H1 (cell line): ENCODE data around the gene TSHB. TPM values are rescaled to one million over a fixed set of nuclear protein-coding genes. Genes with fewer than 3 reads are reported as not detected.

Experiments used
- CTCF ChIA-PET: fragments of 300-600 bp; sonication (Branson Sonifier 250); formaldehyde crosslinking; loops from one replicate; lab custom pipeline; 2021; ENCODE audit not compliant: partially characterized antibody; lab: Charles Lee
- POLR2A ChIA-PET: fragments of 300-600 bp; sonication (Branson Sonifier 250); formaldehyde crosslinking; loops from one replicate; lab custom pipeline; 2021; ENCODE audit warnings: inconsistent platforms; ENCODE audit not compliant: partially characterized antibody; lab: Charles Lee
- DNase-seq, 2 experiments: peaks; one replicate each; pipeline versions ENCODE4 v3.0.0 to v3.0.0-alpha.2; 2010 to 2022; ENCODE audit warnings: low spot score in 2 of 2, low read depth in 1 of 2, mixed read lengths in 1 of 2
- FAIRE-seq: peaks from 2 replicates; lab custom pipeline; 2011; peaks lifted over from hg19 to GRCh38; lab: Jason Lieb, UNC
- H2AFZ ChIP-seq: 2 replicates; pipeline ENCODE4 v1.8.1; 2012; ENCODE audit warnings: low read length, inconsistent platforms
- H2AK5ac ChIP-seq: 2 replicates; pipeline ENCODE4 v1.6.1; 2013; ENCODE audit warnings: low read depth, low read length
- H2BK120ac ChIP-seq: replicated peaks from 2 replicates; pipeline ENCODE3; 2013; ENCODE audit warnings: low read depth, low read length, inconsistent platforms
- H2BK12ac ChIP-seq: 2 replicates; pipeline ENCODE4 v1.6.1; 2013; ENCODE audit warnings: low read depth, low read length
- H2BK15ac ChIP-seq: 2 replicates; pipeline ENCODE4 v1.6.1; 2013; ENCODE audit warnings: low read length
- H2BK20ac ChIP-seq: 2 replicates; pipeline ENCODE4 v1.6.1; 2013; ENCODE audit warnings: low read length
- H2BK5ac ChIP-seq: 2 replicates; pipeline ENCODE4 v1.6.1; 2013; ENCODE audit warnings: low read depth, low read length
- H3K14ac ChIP-seq: 2 replicates; pipeline ENCODE4 v1.6.1; 2013; ENCODE audit warnings: inconsistent platforms; ENCODE audit not compliant: insufficient read length
- H3K18ac ChIP-seq: 2 replicates; pipeline ENCODE4 v1.6.1; 2013; ENCODE audit warnings: low read length; ENCODE audit errors: extremely low read depth
- H3K23ac ChIP-seq: 2 replicates; pipeline ENCODE4 v1.6.1; 2013; ENCODE audit warnings: inconsistent platforms; ENCODE audit not compliant: insufficient read length
- H3K23me2 ChIP-seq: 2 replicates; pipeline ENCODE4 v1.6.1; 2013; ENCODE audit warnings: low read depth, low read length
- H3K27ac ChIP-seq: 2 replicates; pipeline ENCODE4 v1.6.1; 2011; ENCODE audit warnings: low read depth, low read length, inconsistent platforms
- H3K27me3 ChIP-seq, 4 experiments: replicated peaks in 1 of 4; 1 replicate in 1 of 4; 2 replicates in 3 of 4; pipeline versions ENCODE4 v1.6.1 to v1.8.1; 2011 to 2013; ENCODE audit warnings: low read length in 3 of 4, mild to moderate bottlenecking in 3 of 4, inconsistent platforms in 2 of 4, mixed read lengths in 2 of 4, moderate library complexity in 1 of 4; ENCODE audit not compliant: control insufficient read depth in 3 of 4, insufficient read depth in 3 of 4; ENCODE audit errors: extremely low read depth in 1 of 4
- H3K36me3 ChIP-seq, 4 experiments: 2 replicates each; pipeline versions ENCODE4 v1.6.1 to v1.8.1; 2011 to 2013; ENCODE audit warnings: mild to moderate bottlenecking in 4 of 4, low read length in 3 of 4, moderate library complexity in 2 of 4, control low read depth in 1 of 4, inconsistent platforms in 1 of 4; ENCODE audit not compliant: insufficient read depth in 4 of 4, control insufficient read depth in 2 of 4
- H3K4ac ChIP-seq: replicated peaks from 2 replicates; pipeline ENCODE3; 2013; ENCODE audit warnings: low read length, low read depth, mixed read lengths, inconsistent platforms; ENCODE audit not compliant: insufficient read length
- H3K4me1 ChIP-seq, 4 experiments: replicated peaks in 1 of 4; 1 replicate in 1 of 4; 2 replicates in 3 of 4; pipeline versions ENCODE4 v1.6.1 to v1.8.1; 2011 to 2013; ENCODE audit warnings: low read length in 3 of 4, inconsistent platforms in 2 of 4, mixed read lengths in 1 of 4; ENCODE audit not compliant: insufficient read depth in 4 of 4, control insufficient read depth in 3 of 4
- H3K4me2 ChIP-seq, 2 experiments: 2 replicates each; pipeline versions ENCODE4 v1.6.1 to v1.8.1; 2011 to 2013; ENCODE audit warnings: low read depth in 2 of 2, low read length in 2 of 2, control low read depth in 1 of 2, inconsistent platforms in 1 of 2, mild to moderate bottlenecking in 1 of 2; ENCODE audit not compliant: insufficient read depth in 1 of 2
- H3K4me3 ChIP-seq, 4 experiments: fragments of 200-600, 300-600 bp in 1 of 4; sonication (generic), shearing (Covaris generic), sonication (Bioruptor Twin) in 1 of 4; 2 replicates each; pipeline versions ENCODE4 v1.5.1 to v1.8.1; 2011 to 2016; ENCODE audit warnings: low read length in 4 of 4, low read depth in 3 of 4, control low read depth in 2 of 4, inconsistent platforms in 2 of 4, mild to moderate bottlenecking in 2 of 4, mixed read lengths in 1 of 4, moderate library complexity in 1 of 4; ENCODE audit not compliant: insufficient read depth in 2 of 4; ENCODE audit errors: extremely low read depth in 1 of 4
- H3K56ac ChIP-seq: replicated peaks from 2 replicates; pipeline ENCODE3; 2013; ENCODE audit warnings: low read depth, mild to moderate bottlenecking, mixed read lengths, low read length, inconsistent platforms; ENCODE audit not compliant: insufficient read length
- H3K79me1 ChIP-seq: 2 replicates; pipeline ENCODE4 v1.6.1; 2013; ENCODE audit warnings: low read depth, low read length, control low read depth
- H3K79me2 ChIP-seq, 2 experiments: 2 replicates each; pipeline versions ENCODE4 v1.6.1 to v1.8.1; 2012 to 2013; ENCODE audit warnings: low read length in 2 of 2, mild to moderate bottlenecking in 2 of 2, inconsistent platforms in 1 of 2; ENCODE audit not compliant: insufficient read depth in 2 of 2, control insufficient read depth in 1 of 2
- H3K9ac ChIP-seq, 4 experiments: replicated peaks in 1 of 4; 1 replicate in 1 of 4; 2 replicates in 3 of 4; pipeline versions ENCODE4 v1.6.1 to v1.8.1; 2011 to 2013; ENCODE audit warnings: low read depth in 3 of 4, low read length in 3 of 4, control low read depth in 2 of 4, mild to moderate bottlenecking in 2 of 4, moderate library complexity in 2 of 4, inconsistent platforms in 1 of 4; ENCODE audit errors: extremely low read depth in 1 of 4
- H3K9me3 ChIP-seq, 2 experiments: 2 replicates each; pipeline versions ENCODE4 v1.6.1 to v1.8.1; 2012 to 2013; ENCODE audit warnings: mild to moderate bottlenecking in 2 of 2, moderate library complexity in 2 of 2, control low read depth in 1 of 2, inconsistent platforms in 1 of 2, low read depth in 1 of 2, low read length in 1 of 2, mixed read lengths in 1 of 2; ENCODE audit not compliant: insufficient read depth in 2 of 2
- H4K20me1 ChIP-seq, 2 experiments: replicated peaks in 1 of 2; 2 replicates each; pipeline versions ENCODE3 to v1.8.1; 2011 to 2013; ENCODE audit warnings: inconsistent platforms in 2 of 2, low read length in 2 of 2, mild to moderate bottlenecking in 1 of 2; ENCODE audit not compliant: insufficient read depth in 2 of 2, control insufficient read depth in 1 of 2
- H4K5ac ChIP-seq: 2 replicates; pipeline ENCODE4 v1.6.1; 2013; ENCODE audit warnings: low read length, low read depth, mixed read lengths, inconsistent platforms; ENCODE audit not compliant: insufficient read length
- H4K8ac ChIP-seq: 2 replicates; pipeline ENCODE4 v1.8.0; 2013; ENCODE audit warnings: mild to moderate bottlenecking, moderate library complexity, low read length, inconsistent platforms; ENCODE audit not compliant: insufficient read depth; ENCODE audit errors: extremely low read depth
- H4K91ac ChIP-seq: replicated peaks from 2 replicates; pipeline ENCODE3; 2013; ENCODE audit warnings: low read length, mixed read lengths, inconsistent platforms; ENCODE audit not compliant: insufficient read length
- KDM1A ChIP-seq: fragments of 200-600, 300-600 bp; sonication (generic); IDR thresholded peaks from 2 replicates; pipeline ENCODE4 v1.7.1; 2016; ENCODE audit warnings: mild to moderate bottlenecking, low read length, borderline replicate concordance
- SP1 ChIP-seq: IDR thresholded peaks from 2 replicates; pipeline ENCODE4 v1.6.1; 2011; ENCODE audit warnings: low read depth, low read length
- ZNF274 ChIP-seq: IDR thresholded peaks from 2 replicates; pipeline ENCODE4 v1.7.0; 2012; ENCODE audit warnings: low read length, borderline replicate concordance; ENCODE audit errors: extremely low read depth
- WGBS, 2 experiments: shearing (Covaris generic) in 1 of 2; methylation state at CpG; one replicate each; pipeline versions ENCODE4 v1.1.6 to v1.1.7; 2013 to 2015; ENCODE audit warnings: low lambda C conversion rate in 2 of 2, mixed read lengths in 2 of 2, inconsistent platforms in 1 of 2, low coverage in 1 of 2, missing lambda C conversion rate in 1 of 2; ENCODE audit not compliant: insufficient replicate concordance in 2 of 2, insufficient coverage in 1 of 2, insufficient read length in 1 of 2; ENCODE audit errors: extremely low coverage in 1 of 2, missing lambda C conversion rate in 1 of 2; 5-methylcytosine and 5-hydroxymethylcytosine counted together
- polyA plus RNA-seq, 7 experiments: library from polyadenylated mRNA; depleted of rRNA in 3 of 7; stranded (reverse) in 5 of 7; unstranded in 2 of 7; fragments of >200 nt in 5 of 7; fragments of 200-250 nt in 2 of 7; gene quantifications; 1 replicate in 5 of 7; 2 replicates in 1 of 7; 4 replicates in 1 of 7; pipeline versions ENCODE4 v1.2.1 to v1.2.3, GENCODE V29; 2011 to 2013; ENCODE audit warnings: missing spikeins in 2 of 7, mixed read lengths in 2 of 7
- total RNA-seq: library from RNA; stranded (reverse); fragmentation: NEBNext Ultra II Directional; extraction: Animal tissue kit (Norgen Biotek cat#: 25700); gene quantifications from 2 replicates; pipeline ENCODE4 v1.2.1, GENCODE V29; 2021

The TSHB gene
- total and polyA plus RNA-seq, 2 of the 8 experiments (the other 6 are each of a cell fraction or from before 2014, with no cell fraction given) = not detected

GRCh38 chr1:115031595-115031994, 2.0 kb downstream of the TSHB start:
- DNase-seq (no peak), FAIRE-seq (no peak)
- Histone ChIP-seq H3K23ac (no peak overlapping the region), H3K23me2 (peaks cover 2% of the 10 kb centered on the region; the same call in 1 of the 2 replicates), H2BK15ac (no peak overlapping the region), H3K4me3 (no peak overlapping the region), H4K91ac (no peak overlapping the region), H3K9ac (no peak overlapping the region), H2AK5ac (no peak overlapping the region), H2AFZ (no peak overlapping the region), H2BK20ac (no peak overlapping the region), H2BK120ac (no peak overlapping the region), H3K79me2 (no peaks in the 10 kb centered on the region), H3K36me3 (no peaks in the 10 kb centered on the region), H2BK5ac (no peak overlapping the region), H3K9me3 (no peaks in the 10 kb centered on the region), H3K27ac (no peak overlapping the region), H3K4ac (no peak overlapping the region), H3K4me1 (no peaks in the 10 kb centered on the region), H3K27me3 (no peaks in the 10 kb centered on the region), H3K4me2 (no peak overlapping the region), H3K14ac (no peak overlapping the region), H3K79me1 (no peaks in the 10 kb centered on the region), H4K8ac (no peak overlapping the region), H3K56ac (no peak overlapping the region), H3K18ac (no peak overlapping the region), H4K5ac (no peak overlapping the region), H4K20me1 (no peaks in the 10 kb centered on the region), H2BK12ac (no peak overlapping the region)
- POLR2A ChIA-PET = interaction anchor here (0.6 to 1.8 kb wide), 3 partner anchors 9 to 276 kb away, joined by 3 to 4 read pairs (median 3); no protein-coding TSS in a partner anchor
- no peak for TF ChIP-seq KDM1A
- TF ChIP-seq SP1 = no peak
- no peak for TF ChIP-seq ZNF274
- 68% methylated on average over 2 of the region's 2 CpGs; no CpG with 5 or more reads in 1 of the 2 experiments for WGBS, 2 experiments
- CTCF ChIA-PET = interaction anchor here (2.4 to 13.0 kb wide), 2 partner anchors 10 to 21 kb away, joined by 18 to 106 read pairs; no protein-coding TSS in a partner anchor
